Brain microvascular endothelial cell (primary cell): Measurements from ENCODE around the gene COL24A1.

Source experiments
- DNase-seq: peaks from one replicate; pipeline ENCODE4 v3.0.0-alpha.2; 2020
- H3K27ac ChIP-seq: fragments of 250-450 bp; sonication (Bioruptor Pico); 2 replicates; pipeline ENCODE4 v1.5.1; 2020; ENCODE audit warnings: mild to moderate bottlenecking, moderate library complexity
- H3K27me3 ChIP-seq: fragments of 250-450 bp; sonication (Bioruptor Pico); replicated peaks from 2 replicates; pipeline ENCODE4 v1.5.1; 2020; ENCODE audit warnings: mild to moderate bottlenecking
- H3K36me3 ChIP-seq: fragments of 250-450 bp; sonication (Bioruptor Pico); replicated peaks from 2 replicates; pipeline ENCODE4 v1.5.1; 2020; ENCODE audit warnings: mild to moderate bottlenecking
- H3K4me3 ChIP-seq: 2 replicates; pipeline ENCODE4 v1.5.1; 2011; ENCODE audit warnings: low read depth, mild to moderate bottlenecking, control low read depth, low read length, moderate library complexity
- CTCF ChIP-seq: IDR thresholded peaks from 2 replicates; pipeline ENCODE4 v1.5.1; 2011; ENCODE audit warnings: low read depth, mild to moderate bottlenecking, moderate library complexity, low read length, control low read depth, inconsistent platforms; ENCODE audit errors: missing control alignments
- in situ Hi-C: cut with HindIII; loops from 2 replicates; pipeline ENCODE4 v1.10.0; 2017; ENCODE audit warnings: low sequenced_read_pairs, low pct_ligation_motif_present

Gene COL24A1

GRCh38 chr1:86197206-86197855, 40.8 kb upstream of the COL24A1 start:
- Histone ChIP-seq H3K27ac (no peak overlapping the region), H3K36me3 (no peaks in the 10 kb centered on the region), H3K4me3 (no peak overlapping the region), H3K27me3 (no peaks in the 10 kb centered on the region)
- no peak for DNase-seq
- no peak for TF ChIP-seq CTCF
- in situ Hi-C loops, result no loop called here

GRCh38 chr1:86195281-86195680, 38.7 kb upstream of the COL24A1 start:
- Histone ChIP-seq H3K36me3 (no peaks in the 10 kb centered on the region), H3K27me3 (peaks cover 3% of the 10 kb centered on the region), H3K27ac (no peak overlapping the region), H3K4me3 (no peak overlapping the region)
- DNase-seq, result no peak
- in situ Hi-C loops, result no loop called here
- no peak for TF ChIP-seq CTCF

GRCh38 chr1:86194491-86195034, 38.0 kb upstream of the COL24A1 start:
- no peak for TF ChIP-seq CTCF
- Histone ChIP-seq H3K27me3 (peaks cover 3% of the 10 kb centered on the region), H3K27ac (no peak overlapping the region), H3K36me3 (no peaks in the 10 kb centered on the region), H3K4me3 (no peak overlapping the region)
- peak; percentile 6 for DNase-seq
- in situ Hi-C loops, result no loop called here

- no peak for TF ChIP-seq CTCF
- Histone ChIP-seq H3K4me3 (no peak overlapping the region), H3K27ac (no peak overlapping the region), H3K27me3 (peaks cover 3% of the 10 kb centered on the region), H3K36me3 (no peaks in the 10 kb centered on the region)
- in situ Hi-C loops, result no loop called here
- no peak for DNase-seq
These were observed 35.8 kb upstream of the COL24A1 start for GRCh38 chr1:86192417-86192816.

- in situ Hi-C loops, result no loop called here
- no peak for TF ChIP-seq CTCF
- Histone ChIP-seq H3K4me3 (no peak overlapping the region), H3K27me3 (peaks cover 3% of the 10 kb centered on the region), H3K27ac (no peak overlapping the region), H3K36me3 (no peaks in the 10 kb centered on the region)
- DNase-seq, result no peak
These were observed 35.4 kb upstream of the COL24A1 start for GRCh38 chr1:86191958-86192357.

- DNase-seq, result no peak
- no peak for TF ChIP-seq CTCF
- Histone ChIP-seq H3K27me3 (peaks cover 3% of the 10 kb centered on the region), H3K27ac (no peak overlapping the region), H3K36me3 (no peaks in the 10 kb centered on the region), H3K4me3 (no peak overlapping the region)
- in situ Hi-C loops, result no loop called here
These were observed 34.3 kb upstream of the COL24A1 start for GRCh38 chr1:86190873-86191272.
